Stimulated activated naive B cell treated with anti-CD40 and anti-IgM and Interleukin-4, amounts not matched to agents 10 μg/mL and 1 μg/mL and 100 μg/mL, for 72 hours (primary cell): ENCODE measurements around the gene IL3RA.
A peak's percentile ranks its signal among the peaks of the same experiment; 100 is the strongest.
"Not testable (repeated sequence)": the region's sequence is repeated elsewhere in the genome, so short reads cannot be mapped to it uniquely, and the experiment has no call there.

Experiments used
- ATAC-seq, 2 donors: fragments of 150-1000 bp; cut with Tn5 transposase; replicated peaks; 2 replicates each; pipeline ENCODE4 v1.10.0; 2021; ENCODE audit warnings: moderate library complexity in 1 of 2
- DNase-seq: peaks from one replicate; pipeline ENCODE4 v3.0.0; 2021
- H3K27ac Mint-ChIP-seq: one replicate; pipeline ENCODE4 v1.8.0; 2022; ENCODE audit warnings: mild to moderate bottlenecking, mixed read lengths
- H3K27me3 Mint-ChIP-seq, 2 donors: one replicate each; pipeline ENCODE4 v1.8.0; 2022; ENCODE audit warnings: mixed read lengths in 2 of 2
- H3K36me3 Mint-ChIP-seq, 2 donors: one replicate each; pipeline ENCODE4 v1.8.0; 2022; ENCODE audit warnings: mixed read lengths in 2 of 2, mild to moderate bottlenecking in 1 of 2
- H3K4me1 Mint-ChIP-seq, 2 donors: one replicate each; pipeline ENCODE4 v1.8.0; 2022; ENCODE audit warnings: mixed read lengths in 2 of 2, mild to moderate bottlenecking in 1 of 2
- H3K4me3 Mint-ChIP-seq, 2 donors: one replicate each; pipeline ENCODE4 v1.8.0; 2022; ENCODE audit warnings: mild to moderate bottlenecking in 2 of 2, mixed read lengths in 2 of 2, moderate library complexity in 1 of 2
- H3K9me3 Mint-ChIP-seq, 2 donors: one replicate each; pipeline ENCODE4 v1.8.0; 2022; ENCODE audit warnings: mixed read lengths in 2 of 2, mild to moderate bottlenecking in 1 of 2

The IL3RA gene

DNA sequence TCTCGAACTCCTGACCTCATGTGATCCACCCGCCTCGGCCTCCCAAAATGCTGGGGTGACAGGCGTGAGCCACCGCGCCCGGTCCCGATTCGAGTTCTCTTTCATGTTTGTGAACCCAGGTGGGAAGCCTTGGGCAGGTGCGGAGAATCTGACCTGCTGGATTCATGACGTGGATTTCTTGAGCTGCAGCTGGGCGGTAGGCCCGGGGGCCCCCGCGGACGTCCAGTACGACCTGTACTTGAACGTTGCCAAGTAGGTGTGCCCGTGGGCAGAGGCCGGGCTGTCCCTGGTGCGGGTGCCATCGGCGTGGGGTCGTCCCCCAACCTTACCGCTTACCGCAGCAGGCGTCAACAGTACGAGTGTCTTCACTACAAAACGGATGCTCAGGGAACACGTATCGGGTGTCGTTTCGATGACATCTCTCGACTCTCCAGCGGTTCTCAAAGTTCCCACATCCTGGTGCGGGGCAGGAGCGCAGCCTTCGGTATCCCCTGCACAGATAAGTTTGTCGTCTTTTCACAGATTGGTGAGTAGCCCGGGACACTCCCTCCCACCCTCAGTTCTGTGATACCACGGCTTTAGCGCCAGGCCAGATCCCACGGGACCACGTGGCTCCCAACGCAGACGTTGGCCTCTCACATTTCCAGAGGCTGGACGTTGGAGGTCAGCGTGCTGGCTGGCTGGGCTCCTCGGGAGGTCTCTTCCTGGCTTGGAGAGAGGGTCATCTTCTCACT lies 15.6 kb downstream of the IL3RA start:
- H3K4me3 Mint-ChIP-seq: no peak overlapping the region
- DNase-seq: no peak
- no peaks in the 10 kb centered on the region for H3K27me3 Mint-ChIP-seq
- H3K27ac Mint-ChIP-seq: no peak overlapping the region
- no peak for ATAC-seq
- H3K9me3 Mint-ChIP-seq: no peaks in the 10 kb centered on the region
- peaks cover 0 to 2% of the 10 kb centered on the region in 2 donors for H3K36me3 Mint-ChIP-seq
- peaks cover 2 to 7% of the 10 kb centered on the region in 2 donors for H3K4me1 Mint-ChIP-seq

DNA sequence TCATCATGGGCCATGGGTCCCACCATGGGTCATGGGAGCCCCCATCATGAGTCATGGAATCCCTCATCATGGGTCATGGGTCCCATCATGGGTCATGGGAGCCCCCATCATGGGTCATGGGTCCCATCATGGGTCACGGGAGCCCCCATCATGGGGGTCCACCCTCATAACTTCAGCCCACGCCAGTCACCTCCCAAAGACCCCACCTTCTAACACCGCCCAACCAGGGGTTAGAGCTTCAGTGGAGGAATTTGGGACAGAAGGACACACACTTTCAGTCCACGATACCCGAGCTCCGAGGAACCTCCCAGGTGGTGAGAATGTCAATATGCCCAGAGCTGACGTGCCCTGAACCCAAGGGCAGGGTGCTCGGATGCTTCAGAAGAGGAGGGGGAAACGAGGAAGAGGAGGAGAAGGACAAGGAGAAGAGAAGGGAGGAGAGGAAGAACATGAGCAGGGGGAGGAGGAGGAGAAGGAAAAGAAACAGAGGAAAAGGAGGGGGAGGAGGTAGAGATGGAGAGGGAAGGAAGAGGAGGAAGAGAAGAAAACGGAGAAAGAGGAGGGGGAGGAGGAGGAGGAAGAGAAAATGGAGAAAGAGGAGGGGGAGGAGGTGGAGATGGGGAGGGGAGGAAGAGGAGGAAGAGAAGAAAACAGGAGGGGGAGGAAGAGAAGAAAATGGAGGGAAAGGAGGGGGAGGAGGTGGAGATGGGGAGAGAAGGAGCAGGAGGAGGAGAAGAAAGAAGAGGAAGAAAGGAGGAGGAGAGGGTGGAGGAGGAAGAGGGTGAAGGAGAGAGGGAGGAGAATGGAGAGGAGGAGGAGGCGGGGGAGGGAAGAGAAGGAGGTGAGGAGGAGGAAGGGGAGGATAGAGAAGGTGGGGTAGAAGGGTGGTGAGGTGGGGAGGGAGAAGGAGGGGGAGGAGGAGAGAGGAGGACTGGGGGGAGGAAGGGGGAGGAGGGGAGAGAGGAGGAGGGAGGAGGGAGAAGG lies 17.7 kb downstream of the IL3RA start:
- Mint-ChIP-seq H3K27me3 (no peaks in the 10 kb centered on the region), H3K27ac (peak overlapping the region; percentile 69), H3K36me3 (peaks cover 12 to 13% of the 10 kb centered on the region in 2 donors), H3K4me1 (peaks cover 2 to 7% of the 10 kb centered on the region in 2 donors), H3K4me3 (no peak overlapping the region), H3K9me3 (no peaks in the 10 kb centered on the region)
- ATAC-seq (no peak), DNase-seq (no peak)

- Mint-ChIP-seq H3K27me3 (no peaks in the 10 kb centered on the region), H3K4me1 (peaks cover 2 to 7% of the 10 kb centered on the region in 2 donors), H3K27ac (peak overlapping the region; percentile 51), H3K9me3 (no peaks in the 10 kb centered on the region), H3K36me3 (peaks cover 17 to 23% of the 10 kb centered on the region in 2 donors), H3K4me3 (no peak overlapping the region)
- DNase-seq: no peak
- peak in 1 of 2 donors; percentile 59 for ATAC-seq
Observed at GRCh38 chrX:1355131-1356046, 18.8 kb downstream of the IL3RA start.

GRCh38 chrX:1357993-1358392 lies 21.4 kb downstream of the IL3RA start:
- Mint-ChIP-seq H3K27ac (no peak overlapping the region), H3K9me3 (no peaks in the 10 kb centered on the region), H3K4me3 (no peak overlapping the region), H3K27me3 (no peaks in the 10 kb centered on the region), H3K36me3 (peaks cover 26 to 38% of the 10 kb centered on the region in 2 donors), H3K4me1 (peaks cover 7% of the 10 kb centered on the region in 2 donors)
- ATAC-seq (no peak), DNase-seq (no peak)

DNA sequence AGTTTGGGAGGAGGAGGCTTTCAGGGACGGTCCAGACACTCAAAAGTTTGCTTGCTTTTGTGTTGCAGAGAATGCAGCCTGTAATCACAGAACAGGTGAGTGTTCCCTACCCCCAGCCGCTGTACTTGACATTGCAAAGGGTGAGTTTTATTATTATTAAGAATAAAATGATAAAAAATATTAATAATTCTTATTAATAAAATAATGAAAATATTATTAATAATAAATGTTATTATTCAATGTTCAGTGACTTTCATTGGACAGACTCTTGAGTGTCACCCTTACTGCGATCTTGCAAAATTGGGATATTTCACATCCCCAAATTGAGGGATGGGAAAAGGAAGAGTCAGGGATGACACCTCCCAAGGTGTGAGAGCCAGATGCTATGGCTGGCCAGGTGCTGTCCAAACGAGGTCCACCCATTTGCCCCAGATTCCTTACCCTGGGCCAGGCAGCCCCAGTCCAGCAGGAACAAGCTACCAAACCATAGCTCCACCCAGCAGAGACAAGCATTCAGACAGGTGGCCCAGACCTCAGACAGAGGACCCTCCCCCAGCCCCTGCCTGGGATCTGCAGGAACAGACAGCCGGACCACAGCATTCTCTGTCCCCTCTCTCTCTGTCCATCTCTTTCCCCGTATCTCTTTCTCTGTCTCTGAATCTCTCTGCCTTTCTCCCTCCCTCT lies 22.4 kb downstream of the IL3RA start:
- Mint-ChIP-seq H3K4me1 (peaks cover 7% of the 10 kb centered on the region in 2 donors), H3K27me3 (no peaks in the 10 kb centered on the region), H3K36me3 (peaks cover 26 to 38% of the 10 kb centered on the region in 2 donors), H3K4me3 (no peak overlapping the region), H3K9me3 (no peaks in the 10 kb centered on the region), H3K27ac (no peak overlapping the region)
- DNase-seq (no peak), ATAC-seq (no peak)

- ATAC-seq: no peak
- no peak overlapping the region for H3K27ac Mint-ChIP-seq
- H3K36me3 Mint-ChIP-seq: peaks cover 24 to 38% of the 10 kb centered on the region in 2 donors
Observed at GRCh38 chrX:1359477-1359873, 22.9 kb downstream of the IL3RA start.

DNA sequence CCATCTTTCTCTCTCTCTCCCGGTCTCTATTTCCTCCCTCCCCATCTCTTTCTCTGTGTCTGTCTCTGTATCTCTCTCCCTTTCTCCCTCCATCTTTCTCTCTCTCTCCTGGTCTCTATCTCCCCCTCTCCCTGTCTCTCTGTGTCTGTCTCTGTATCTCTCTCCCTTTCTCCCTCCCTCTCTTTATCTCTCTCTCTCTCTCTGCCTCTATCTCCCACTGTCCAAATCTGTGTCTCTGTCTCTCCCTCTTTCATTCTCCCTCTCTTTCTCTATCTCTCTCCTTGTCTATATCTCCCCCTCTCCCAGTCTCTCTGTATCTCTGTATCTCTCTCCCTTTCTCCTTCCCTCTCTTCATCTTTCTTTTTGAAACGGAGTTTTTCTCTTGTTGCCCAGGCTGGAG lies 23.6 kb downstream of the IL3RA start:
- peaks cover 27 to 42% of the 10 kb centered on the region in 2 donors for H3K36me3 Mint-ChIP-seq
- H3K27ac Mint-ChIP-seq: no peak overlapping the region
- H3K27me3 Mint-ChIP-seq: no peaks in the 10 kb centered on the region

More at GRCh38 chrX:1359477-1359873, 22.9 kb downstream of the IL3RA start:
- H3K27me3 Mint-ChIP-seq: no peaks in the 10 kb centered on the region
- peaks cover 5 to 7% of the 10 kb centered on the region in 2 donors for H3K4me1 Mint-ChIP-seq
- no peak for DNase-seq
- no peak overlapping the region for H3K4me3 Mint-ChIP-seq
- no peaks in the 10 kb centered on the region for H3K9me3 Mint-ChIP-seq

GRCh38 chrX:1361275-1361674 lies 24.7 kb downstream of the IL3RA start:
- ATAC-seq (no peak), DNase-seq (no peak)
- no peaks in the 10 kb centered on the region for H3K27me3 Mint-ChIP-seq
- no peaks in the 10 kb centered on the region for H3K9me3 Mint-ChIP-seq
- H3K36me3 Mint-ChIP-seq: peaks cover 27 to 42% of the 10 kb centered on the region in 2 donors
- peaks cover 0 to 5% of the 10 kb centered on the region in 2 donors for H3K4me1 Mint-ChIP-seq
- H3K4me3 Mint-ChIP-seq: no peak overlapping the region
- H3K27ac Mint-ChIP-seq: no peak overlapping the region

More for the DNA sequence above, 23.6 kb downstream of the IL3RA start:
- DNase-seq (no peak), ATAC-seq (no peak)
- no peaks in the 10 kb centered on the region for H3K9me3 Mint-ChIP-seq
- H3K4me1 Mint-ChIP-seq: peaks cover 5 to 7% of the 10 kb centered on the region in 2 donors
- no peak overlapping the region for H3K4me3 Mint-ChIP-seq

DNA sequence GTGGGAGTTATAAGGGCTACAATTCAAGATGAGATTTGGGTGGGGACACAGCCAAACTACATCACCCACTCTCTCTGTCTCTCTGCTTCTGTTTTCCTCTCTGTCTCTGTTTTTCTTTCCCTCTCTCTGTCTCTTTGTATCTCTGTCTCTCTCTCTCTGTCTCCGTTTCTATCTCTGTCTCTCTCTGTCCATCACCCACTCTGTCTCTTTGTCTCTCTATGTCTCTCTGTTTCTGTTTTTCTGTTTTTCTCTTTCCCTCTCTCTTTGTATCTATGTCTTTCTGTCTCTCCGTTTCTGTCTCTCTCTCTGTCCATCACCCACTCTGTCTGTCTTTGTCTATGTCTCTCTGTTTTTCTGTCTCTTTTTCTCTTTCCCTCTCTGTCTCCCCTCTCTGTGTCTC lies 25.3 kb downstream of the IL3RA start:
- Mint-ChIP-seq H3K27ac (peak overlapping the region; percentile 22), H3K4me3 (no peak overlapping the region)
- ATAC-seq: no peak

GRCh38 chrX:1366363-1366762 lies 29.8 kb downstream of the IL3RA start:
- H3K27me3 Mint-ChIP-seq, ATAC-seq, H3K4me1 Mint-ChIP-seq, DNase-seq, H3K9me3 Mint-ChIP-seq, H3K27ac Mint-ChIP-seq, H3K4me3 Mint-ChIP-seq: not testable (repeated sequence)
- H3K36me3 Mint-ChIP-seq: peaks cover 19 to 21% of the 10 kb centered on the region in 2 donors

More for the DNA sequence above, 25.3 kb downstream of the IL3RA start:
- Mint-ChIP-seq H3K36me3 (peaks cover 27 to 42% of the 10 kb centered on the region in 2 donors), H3K27me3 (no peaks in the 10 kb centered on the region), H3K9me3 (no peaks in the 10 kb centered on the region), H3K4me1 (peaks cover 0 to 5% of the 10 kb centered on the region in 2 donors)
- no peak for DNase-seq

DNA sequence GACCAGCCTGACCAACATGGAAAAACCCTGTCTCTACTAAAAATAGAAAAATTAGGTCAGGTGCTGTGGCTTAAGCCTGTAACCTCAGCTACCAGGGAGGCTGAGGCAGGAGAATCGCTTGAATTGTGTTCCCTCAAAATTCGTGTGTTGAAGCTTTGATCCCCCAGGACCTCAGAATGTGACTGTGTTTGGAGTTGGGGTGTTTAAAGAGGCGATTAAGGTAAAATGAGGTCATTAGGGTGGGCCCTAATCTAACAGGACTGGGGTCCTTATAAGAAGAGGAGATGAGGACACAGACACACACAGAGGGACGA lies 31.8 kb downstream of the IL3RA start:
- Mint-ChIP-seq H3K27me3 (no peaks in the 10 kb centered on the region), H3K36me3 (peaks cover 12 to 13% of the 10 kb centered on the region in 2 donors), H3K4me1 (no peaks in the 10 kb centered on the region), H3K4me3 (no peak overlapping the region), H3K9me3 (no peaks in the 10 kb centered on the region), H3K27ac (peak overlapping the region; percentile 79)
- DNase-seq: no peak
- ATAC-seq: no peak

- no peaks in the 10 kb centered on the region for H3K27me3 Mint-ChIP-seq
- no peak overlapping the region for H3K4me3 Mint-ChIP-seq
- no peaks in the 10 kb centered on the region for H3K9me3 Mint-ChIP-seq
- H3K36me3 Mint-ChIP-seq: peaks cover 17 to 18% of the 10 kb centered on the region in 2 donors
- DNase-seq (no peak), ATAC-seq (no peak)
- peaks cover 7 to 14% of the 10 kb centered on the region in 2 donors for H3K4me1 Mint-ChIP-seq
- H3K27ac Mint-ChIP-seq: no peak overlapping the region
Observed at GRCh38 chrX:1378306-1378759, 41.7 kb downstream of the IL3RA start.

DNA sequence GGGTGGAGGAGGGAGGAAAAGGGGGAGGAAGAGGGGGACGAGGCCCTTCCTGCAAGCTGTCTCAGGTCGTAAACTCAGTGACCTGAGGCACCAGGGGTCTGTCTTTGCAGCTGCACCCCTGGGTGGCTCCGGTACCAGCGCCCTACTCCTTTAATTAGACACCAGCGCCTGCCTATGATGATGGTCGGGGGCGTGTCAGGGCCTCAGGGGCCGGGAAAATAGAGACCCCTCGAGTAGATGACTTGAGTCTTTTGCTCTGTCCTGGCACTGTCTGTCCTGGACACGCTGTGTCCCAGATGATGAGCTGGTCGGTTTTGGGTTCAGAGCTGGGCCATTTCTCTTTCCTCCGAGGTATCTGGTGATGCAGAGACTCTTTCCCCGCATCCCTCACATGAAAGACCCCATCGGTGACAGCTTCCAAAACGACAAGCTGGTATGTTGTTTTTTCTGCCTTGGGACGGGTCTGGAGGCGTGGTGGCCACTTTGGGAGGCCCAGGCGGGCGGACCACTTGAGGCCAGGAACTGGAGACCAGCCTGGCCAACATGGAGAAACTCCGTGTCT lies 44.2 kb downstream of the IL3RA start:
- peaks cover 0 to 2% of the 10 kb centered on the region in 2 donors for H3K9me3 Mint-ChIP-seq
- H3K4me1 Mint-ChIP-seq: peaks cover 10 to 19% of the 10 kb centered on the region in 2 donors
- H3K4me3 Mint-ChIP-seq: no peak overlapping the region
- DNase-seq (no peak), ATAC-seq (peak; percentile 18 to 20)
- H3K27me3 Mint-ChIP-seq: no peaks in the 10 kb centered on the region
- H3K27ac Mint-ChIP-seq: peak overlapping the region; percentile 87
- H3K36me3 Mint-ChIP-seq: peaks cover 38 to 41% of the 10 kb centered on the region in 2 donors
